GM12878 (cell line): Measurements from ENCODE around the gene TMEM163. TPM values are rescaled to one million over a fixed set of nuclear protein-coding genes. Genes with fewer than 3 reads are reported as not detected.

ENCODE experiments used
- ATAC-seq: fragments of 200-7000 bp; cut with Tn5 transposase; 3 replicates; pipeline ENCODE4 v1.9.1; 2020; ENCODE audit warnings: mild to moderate bottlenecking, moderate library complexity
- BruUV-seq: library from RNA; stranded (reverse); fragments of 400-500 nt; replicated peaks from 2 replicates; lab custom pipeline; 2021; lab: Mats Ljungman, UMichigan
- CTCF ChIA-PET: fragments of 300-600 bp; sonication (Branson Sonifier 250); formaldehyde crosslinking; extraction: SDS; loops from one replicate; lab custom pipeline; 2021; ENCODE audit warnings: inconsistent platforms; lab: Yijun Ruan, JAX
- POLR2A ChIA-PET: fragments of 350-600 bp; formaldehyde crosslinking; extraction: SDS; loops from one replicate; lab custom pipeline; 2021; ENCODE audit warnings: inconsistent platforms; lab: Charles Lee
- RAD21 ChIA-PET: fragments of 300-600 bp; sonication (Branson Sonifier 250); formaldehyde crosslinking; loops from one replicate; lab custom pipeline; 2023; ENCODE audit warnings: antibody characterized with exemption; ENCODE audit not compliant: unreplicated experiment; lab: Charles Lee
- SMC1A ChIA-PET: fragments of 300-600 bp; sonication (Branson Sonifier 250); formaldehyde crosslinking; loops from one replicate; lab custom pipeline; 2023; ENCODE audit not compliant: unreplicated experiment, uncharacterized antibody; lab: Charles Lee
- DNase-seq: peaks from one replicate; pipeline ENCODE4 v3.0.0-alpha.2; 2011; ENCODE audit warnings: low read depth, low spot score
- FAIRE-seq: peaks from 3 replicates; lab custom pipeline; 2011; peaks lifted over from hg19 to GRCh38; lab: Jason Lieb, UNC
- H2AFZ ChIP-seq: 2 replicates; pipeline ENCODE4 v1.6.0; 2011; ENCODE audit warnings: low read depth, low read length, control low read depth; ENCODE audit not compliant: control insufficient read depth
- H3K27ac ChIP-seq: 2 replicates; pipeline ENCODE4 v1.5.1; 2011; ENCODE audit warnings: control low read depth; ENCODE audit not compliant: control insufficient read depth, insufficient read depth
- H3K27me3 ChIP-seq, 2 experiments: replicated peaks in 1 of 2; 2 replicates each; pipeline versions ENCODE4 v1.6.0 to v1.6.1; 2011; ENCODE audit warnings: low read length in 1 of 2; ENCODE audit not compliant: control insufficient read depth in 2 of 2, insufficient read depth in 2 of 2
- H3K36me3 ChIP-seq, 2 experiments: 2 replicates each; pipeline ENCODE4 v1.5.1; 2011; ENCODE audit warnings: low read length in 1 of 2; ENCODE audit not compliant: control insufficient read depth in 2 of 2, insufficient read depth in 2 of 2
- H3K4me1 ChIP-seq: 2 replicates; pipeline ENCODE4 v1.6.1; 2011; ENCODE audit warnings: mild to moderate bottlenecking, low read length, moderate library complexity, mixed read lengths; ENCODE audit not compliant: control insufficient read depth, insufficient read depth
- H3K4me2 ChIP-seq: 2 replicates; pipeline ENCODE4 v1.6.0; 2011; ENCODE audit warnings: control low read depth; ENCODE audit not compliant: control insufficient read depth, insufficient read depth
- H3K4me3 ChIP-seq: fragments of 200-600 bp; sonication (generic); 2 replicates; pipeline ENCODE4 v1.5.1; 2016
- H3K79me2 ChIP-seq: 2 replicates; pipeline ENCODE4 v1.6.0; 2011; ENCODE audit warnings: low read length; ENCODE audit not compliant: control insufficient read depth, insufficient read depth
- H3K9ac ChIP-seq: 2 replicates; pipeline ENCODE4 v1.8.0; 2011; ENCODE audit warnings: low read length, control low read depth, mixed read lengths; ENCODE audit not compliant: control insufficient read depth, insufficient read depth
- H3K9me3 ChIP-seq: replicated peaks from 3 replicates; pipeline ENCODE4 v1.5.1; 2011; ENCODE audit warnings: mild to moderate bottlenecking, low read length; ENCODE audit not compliant: control insufficient read depth, insufficient read depth
- H4K20me1 ChIP-seq: 2 replicates; pipeline ENCODE4 v1.6.0; 2011; ENCODE audit not compliant: control insufficient read depth, insufficient read depth
- CHD2 ChIP-seq: IDR thresholded peaks from 2 replicates; pipeline ENCODE4 v1.6.1; 2011; ENCODE audit warnings: low read depth, low read length, improper control_type of control experiment, borderline replicate concordance
- EZH2 ChIP-seq: IDR thresholded peaks from 2 replicates; pipeline ENCODE4 v1.6.1; 2012; ENCODE audit warnings: low read depth, mild to moderate bottlenecking, control low read depth, inconsistent platforms, low read length, borderline replicate concordance; ENCODE audit not compliant: control insufficient read depth
- HDGF ChIP-seq: fragments of 450-650 bp; IDR thresholded peaks from 2 replicates; pipeline ENCODE4 v1.6.1; 2016; ENCODE audit warnings: antibody characterized with exemption
- JUNB ChIP-seq: IDR thresholded peaks from 2 replicates; pipeline ENCODE4 v1.6.1; 2016; ENCODE audit warnings: antibody characterized with exemption, mild to moderate bottlenecking
- RAD21 ChIP-seq: IDR thresholded peaks from 2 replicates; pipeline ENCODE4 v1.6.1; 2011; ENCODE audit warnings: mild to moderate bottlenecking, low read depth, low read length, moderate library complexity; ENCODE audit not compliant: insufficient read depth
- RB1 ChIP-seq: fragments of 450-650 bp; formaldehyde crosslinking; IDR thresholded peaks from 2 replicates; pipeline ENCODE4 v1.6.1; 2017; ENCODE audit warnings: mild to moderate bottlenecking, borderline replicate concordance
- SMAD5 ChIP-seq: IDR thresholded peaks from 2 replicates; pipeline ENCODE4 v1.6.1; 2016; ENCODE audit warnings: antibody characterized with exemption, low read depth
- ZNF384 ChIP-seq: IDR thresholded peaks from 2 replicates; pipeline ENCODE4 v1.6.1; 2012; ENCODE audit warnings: low read depth, mild to moderate bottlenecking, low read length, improper control_type of control experiment, borderline replicate concordance
- WGBS: methylation state at CpG from one replicate; pipeline ENCODE4 v1.1.6; 2016; ENCODE audit warnings: low lambda C conversion rate; ENCODE audit not compliant: insufficient replicate concordance, insufficient coverage; ENCODE audit errors: missing lambda C conversion rate; 5-methylcytosine and 5-hydroxymethylcytosine counted together
- in situ Hi-C: fragments of 300-500 bp; cut with MboI; formaldehyde crosslinking; loops from 9 replicates; pipeline ENCODE4 v1.14.3; 2018; ENCODE audit warnings: mixed read lengths
- intact Hi-C: fragments of 100-400 bp; cut with micrococcal nuclease; formaldehyde crosslinking; loops from one replicate; pipeline ENCODE4 v1.14.2; 2022; ENCODE audit not compliant: unreplicated experiment
- polyA plus RNA-seq, 11 experiments: library from polyadenylated mRNA; depleted of rRNA in 4 of 11; unstranded in 6 of 11; stranded (reverse) in 5 of 11; fragments of >200 nt; fragmentation: Nextera tagmentation in 4 of 11; fragmentation: Illumina TruSeq in 1 of 11; extraction: Ambion mirVana in 4 of 11; extraction: Trizol in 1 of 11; gene quantifications; 1 replicate in 1 of 11; 2 replicates in 10 of 11; pipeline versions ENCODE4 v1.2.1 to v1.2.3, GENCODE V29; 2011 to 2016; ENCODE audit warnings: inconsistent platforms in 2 of 11, missing spikeins in 2 of 11, low read depth in 1 of 11
- total RNA-seq, 4 experiments: library from RNA; depleted of rRNA in 3 of 4; stranded (reverse); fragments of >200 nt in 3 of 4; fragmentation: Illumina TruSeq in 1 of 4; extraction: Trizol in 1 of 4; gene quantifications; 2 replicates each; pipeline versions ENCODE4 v1.2.1 to v1.2.3, GENCODE V29; 2013 to 2021
- TF ChIP-seq, protein P1 (sequence below): fragments of 450-650 bp; IDR thresholded peaks from 2 replicates; pipeline ENCODE4 v1.6.1; 2016; ENCODE audit warnings: mild to moderate bottlenecking

The TMEM163 gene
- total and polyA plus RNA-seq, 10 of the 15 experiments (the other 5 are each of a cell fraction or from before 2014, with no cell fraction given) = 0.05 to 0.11 (median 0.07) TPM; not detected in 4

DNA sequence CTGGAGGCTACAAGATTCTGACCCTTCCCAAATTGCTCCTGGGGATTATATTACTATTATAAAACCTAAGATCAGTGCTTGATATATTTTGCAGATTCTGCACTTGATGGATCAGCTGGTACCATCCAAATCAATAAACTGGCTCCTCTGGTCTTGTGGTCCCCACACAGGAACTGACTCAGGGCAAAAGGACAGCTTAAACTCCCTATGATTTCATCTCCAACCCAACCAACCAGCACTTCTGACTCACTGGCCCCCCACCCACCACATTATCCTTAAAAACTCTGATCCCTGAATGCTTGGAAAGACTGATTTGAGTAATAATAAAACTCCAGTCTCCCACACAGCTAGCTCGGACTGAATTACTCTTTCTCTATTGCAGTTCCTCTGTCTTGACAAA, 82.1 kb downstream of the TMEM163 start (continued):
- TF ChIP-seq EZH2 (no peak), ZNF384 (no peak)

DNA sequence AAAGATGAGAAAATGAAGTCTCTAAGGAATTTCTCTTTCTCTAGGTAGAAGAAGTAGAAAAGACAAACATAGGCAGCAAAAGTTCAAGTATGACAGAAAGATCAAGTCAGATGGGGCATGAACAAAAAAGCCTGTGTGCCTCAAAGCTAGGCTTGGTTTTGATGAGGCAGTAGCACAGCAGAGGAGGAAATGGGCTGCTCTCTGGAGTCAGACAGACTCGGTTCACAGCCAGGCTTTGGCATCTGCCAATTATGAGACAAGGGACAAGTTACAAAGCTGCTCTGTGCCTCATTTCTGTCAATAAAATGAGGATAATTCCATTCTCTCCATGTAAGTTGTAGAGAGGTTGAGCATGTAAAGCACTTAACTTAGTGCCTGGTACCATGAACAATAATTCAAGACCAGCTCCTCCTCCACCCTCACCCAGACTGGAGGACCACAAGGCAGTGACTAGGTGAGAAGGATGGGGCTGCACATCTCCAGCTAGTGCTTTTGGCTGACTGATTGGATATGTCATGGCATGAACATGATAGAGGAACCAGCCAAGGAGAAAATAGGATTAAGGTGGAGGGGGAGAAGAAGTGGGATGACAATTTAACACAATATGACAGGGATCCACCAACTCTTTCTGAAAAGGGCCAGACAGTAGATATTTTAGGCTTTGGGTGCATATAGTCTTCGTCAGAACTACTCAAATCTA, 84.6 kb downstream of the TMEM163 start:
- ChIA-PET POLR2A (no interaction called here), CTCF (no interaction called here), SMC1A (no interaction called here), RAD21 (no interaction called here)
- no TSS peak for BruUV-seq
- no peak overlapping the region for H3K9ac ChIP-seq
- H3K4me1 ChIP-seq = no peaks in the 10 kb centered on the region
- no peak overlapping the region for H3K4me2 ChIP-seq
- in situ Hi-C loops (no loop called here), intact Hi-C loops (no loop called here)
- H3K9me3 ChIP-seq = no peaks in the 10 kb centered on the region
- DNase-seq = no peak
- H2AFZ ChIP-seq = no peak overlapping the region
- TF ChIP-seq JUNB (no peak), CHD2 (no peak), HDGF (no peak), SMAD5 (no peak), RAD21 (no peak), RB1 (no peak)
- TF ChIP-seq, protein P1, sequence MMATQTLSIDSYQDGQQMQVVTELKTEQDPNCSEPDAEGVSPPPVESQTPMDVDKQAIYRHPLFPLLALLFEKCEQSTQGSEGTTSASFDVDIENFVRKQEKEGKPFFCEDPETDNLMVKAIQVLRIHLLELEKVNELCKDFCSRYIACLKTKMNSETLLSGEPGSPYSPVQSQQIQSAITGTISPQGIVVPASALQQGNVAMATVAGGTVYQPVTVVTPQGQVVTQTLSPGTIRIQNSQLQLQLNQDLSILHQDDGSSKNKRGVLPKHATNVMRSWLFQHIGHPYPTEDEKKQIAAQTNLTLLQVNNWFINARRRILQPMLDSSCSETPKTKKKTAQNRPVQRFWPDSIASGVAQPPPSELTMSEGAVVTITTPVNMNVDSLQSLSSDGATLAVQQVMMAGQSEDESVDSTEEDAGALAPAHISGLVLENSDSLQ = no peak
- H3K79me2 ChIP-seq = no peaks in the 10 kb centered on the region
- ATAC-seq = no peak
- H3K27me3 ChIP-seq = no peaks in the 10 kb centered on the region
- H3K36me3 ChIP-seq = no peaks in the 10 kb centered on the region
- WGBS = 29% methylated on average over 2 of the region's 2 CpGs
- H3K27ac ChIP-seq = no peak overlapping the region
- FAIRE-seq = no peak
- no peak overlapping the region for H3K4me3 ChIP-seq
- no peaks in the 10 kb centered on the region for H4K20me1 ChIP-seq
